22Rv1 (cell line): ENCODE data around the gene DNAH1.

ENCODE experiments used
- CTCF ChIP-seq: fragments of 450-650 bp; IDR thresholded peaks from 2 replicates; pipeline ENCODE4 v1.5.1; 2017; ENCODE audit warnings: mild to moderate bottlenecking
- ZFX ChIP-seq: fragments of 450-650 bp; IDR thresholded peaks from 2 replicates; pipeline ENCODE4 v1.6.1; 2017; ENCODE audit warnings: antibody characterized with exemption, borderline replicate concordance

GRCh38 chr3:52278510-52279069 lies 37.5 kb upstream of the DNAH1 start, which contains the start of gene WDR82:
- TF ChIP-seq CTCF: no peak
- TF ChIP-seq ZFX: no peak
